Activated T-helper 2 cell treated with anti-CD3 and anti-CD28 coated beads, Interferon-gamma antibody, Interleukin-2, Interleukin-4, amounts not matched to agents 10 μg/mL and 5 μg/mL and 100 μg/mL, durations not matched to agents 14 hours and 24 hours and 36 hours (primary cell): ENCODE data around the gene NHLRC2. TPM values are rescaled to one million over a fixed set of nuclear protein-coding genes. Genes with fewer than 3 reads are reported as not detected.

Experiments used
- DNase-seq: peaks from one replicate; pipeline ENCODE4 v3.0.0; 2021; ENCODE audit warnings: low spot score
- H3K27ac Mint-ChIP-seq: one replicate; pipeline ENCODE4 v1.8.0; 2021; ENCODE audit warnings: mixed read lengths
- H3K27me3 Mint-ChIP-seq: one replicate; pipeline ENCODE4 v1.8.0; 2021; ENCODE audit warnings: low read depth, mixed read lengths
- H3K36me3 Mint-ChIP-seq: one replicate; pipeline ENCODE4 v1.8.0; 2021; ENCODE audit warnings: low read depth, mixed read lengths
- H3K4me1 Mint-ChIP-seq: one replicate; pipeline ENCODE4 v1.8.0; 2021; ENCODE audit warnings: low read depth, mixed read lengths
- H3K4me3 Mint-ChIP-seq: one replicate; pipeline ENCODE4 v1.8.0; 2021; ENCODE audit warnings: low read depth, mild to moderate bottlenecking, moderate library complexity, mixed read lengths
- H3K9me3 Mint-ChIP-seq: one replicate; pipeline ENCODE4 v1.8.0; 2021; ENCODE audit warnings: mixed read lengths
- intact Hi-C: fragments of 100-400 bp; cut with micrococcal nuclease; formaldehyde crosslinking; loops from one replicate; pipeline ENCODE4 v1.15.1; 2023
- total RNA-seq: library from RNA; stranded (reverse); gene quantifications from 2 replicates; pipeline ENCODE4 v1.2.3, GENCODE V29; 2022

NHLRC2 gene
- total RNA-seq, 1 donor from 2014 or later, result 26.0 TPM

- Mint-ChIP-seq H3K4me1 (peaks cover 48% of the 10 kb centered on the region), H3K36me3 (peaks cover 8% of the 10 kb centered on the region), H3K27ac (no peak overlapping the region), H3K4me3 (no peak overlapping the region), H3K9me3 (peaks cover 5% of the 10 kb centered on the region), H3K27me3 (peaks cover 14% of the 10 kb centered on the region)
- intact Hi-C loops, result loop anchor here (1.0 kb wide), 1 partner anchor 105 kb away; the partner anchor contains the start of genes DCLRE1A and NHLRC2
- no peak for DNase-seq
These were observed 104.3 kb downstream of the NHLRC2 start for GRCh38 chr10:113958631-113959382.

GRCh38 chr10:113959383-113959760 is 104.9 kb downstream of the NHLRC2 start:
- Mint-ChIP-seq H3K9me3 (peaks cover 4% of the 10 kb centered on the region), H3K27me3 (peaks cover 16% of the 10 kb centered on the region), H3K36me3 (peaks cover 5% of the 10 kb centered on the region), H3K4me3 (no peak overlapping the region), H3K4me1 (peaks cover 46% of the 10 kb centered on the region), H3K27ac (no peak overlapping the region)
- intact Hi-C loops, result no loop called here
- no peak for DNase-seq

GRCh38 chr10:113960617-113961181 is 106.2 kb downstream of the NHLRC2 start:
- H3K4me3 Mint-ChIP-seq, result peak overlapping the region; percentile 31
- peaks cover 4% of the 10 kb centered on the region for H3K9me3 Mint-ChIP-seq
- intact Hi-C loops, result loop anchor here (1.0 to 5.0 kb wide), 6 partner anchors 30 to 1428 kb away; partner anchors contain the start of genes ADRB1 and CCDC186
- peaks cover 14% of the 10 kb centered on the region for H3K27me3 Mint-ChIP-seq
- peak; percentile 32 for DNase-seq
- peak overlapping the region; percentile 24 for H3K27ac Mint-ChIP-seq
- peaks cover 46% of the 10 kb centered on the region for H3K4me1 Mint-ChIP-seq
- no peaks in the 10 kb centered on the region for H3K36me3 Mint-ChIP-seq

- H3K27ac Mint-ChIP-seq, result peak overlapping the region; percentile 24
- peak overlapping the region; percentile 31 for H3K4me3 Mint-ChIP-seq
These were observed 106.9 kb downstream of the NHLRC2 start for GRCh38 chr10:113961182-113962031.

GRCh38 chr10:113965077-113965476 is 110.6 kb downstream of the NHLRC2 start:
- Mint-ChIP-seq H3K4me3 (no peak overlapping the region), H3K36me3 (peaks cover 7% of the 10 kb centered on the region), H3K27ac (no peak overlapping the region), H3K27me3 (peaks cover 12% of the 10 kb centered on the region), H3K9me3 (peaks cover 8% of the 10 kb centered on the region), H3K4me1 (peaks cover 26% of the 10 kb centered on the region)
- no peak for DNase-seq
- intact Hi-C loops, result no loop called here

More at GRCh38 chr10:113961182-113962031, 106.9 kb downstream of the NHLRC2 start:
- Mint-ChIP-seq H3K27me3 (peaks cover 11% of the 10 kb centered on the region), H3K9me3 (peaks cover 4% of the 10 kb centered on the region), H3K4me1 (peaks cover 46% of the 10 kb centered on the region), H3K36me3 (no peaks in the 10 kb centered on the region)
- peak; percentile 78 for DNase-seq
- intact Hi-C loops, result loop anchor here (1.0 to 5.0 kb wide), 6 partner anchors 29 to 1429 kb away; partner anchors contain the start of genes ADRB1 and CCDC186

GRCh38 chr10:113965683-113966082 is 111.2 kb downstream of the NHLRC2 start:
- Mint-ChIP-seq H3K27me3 (peaks cover 12% of the 10 kb centered on the region), H3K4me1 (peaks cover 22% of the 10 kb centered on the region), H3K9me3 (peaks cover 8% of the 10 kb centered on the region), H3K4me3 (no peak overlapping the region), H3K36me3 (peaks cover 7% of the 10 kb centered on the region), H3K27ac (no peak overlapping the region)
- DNase-seq, result no peak
- intact Hi-C loops, result no loop called here

Other genes with a start within 250 kb of the NHLRC2 start
- not detected in 2 replicates for gene NRAP, start 190.6 kb upstream of the NHLRC2 start, total RNA-seq
- 16.0 and 16.6 TPM in 2 replicates for gene CASP7, start 174.7 kb upstream of the NHLRC2 start, total RNA-seq
- gene PLEKHS1, start 103.0 kb upstream of the NHLRC2 start, total RNA-seq, result not detected in 2 replicates
- 14.1 and 15.2 TPM in 2 replicates for gene DCLRE1A, start 579 bp upstream of the NHLRC2 start, total RNA-seq
- not detected in 2 replicates for gene ADRB1, start 189.2 kb downstream of the NHLRC2 start, total RNA-seq